Activated T-helper 2 cell treated with anti-CD3 and anti-CD28 coated beads, Interferon-gamma antibody, Interleukin-2, Interleukin-4, amounts not matched to agents 10 μg/mL and 5 μg/mL and 100 μg/mL, durations not matched to agents 14 hours and 24 hours and 36 hours (primary cell): ENCODE data around the gene FBRSL1. TPM values are rescaled to one million over a fixed set of nuclear protein-coding genes. Genes with fewer than 3 reads are reported as not detected.

ENCODE experiments used
- DNase-seq: peaks from one replicate; pipeline ENCODE4 v3.0.0; 2021; ENCODE audit warnings: low spot score
- H3K27ac Mint-ChIP-seq: one replicate; pipeline ENCODE4 v1.8.0; 2021; ENCODE audit warnings: mixed read lengths
- H3K27me3 Mint-ChIP-seq: one replicate; pipeline ENCODE4 v1.8.0; 2021; ENCODE audit warnings: low read depth, mixed read lengths
- H3K36me3 Mint-ChIP-seq: one replicate; pipeline ENCODE4 v1.8.0; 2021; ENCODE audit warnings: low read depth, mixed read lengths
- H3K4me1 Mint-ChIP-seq: one replicate; pipeline ENCODE4 v1.8.0; 2021; ENCODE audit warnings: low read depth, mixed read lengths
- H3K4me3 Mint-ChIP-seq: one replicate; pipeline ENCODE4 v1.8.0; 2021; ENCODE audit warnings: low read depth, mild to moderate bottlenecking, moderate library complexity, mixed read lengths
- H3K9me3 Mint-ChIP-seq: one replicate; pipeline ENCODE4 v1.8.0; 2021; ENCODE audit warnings: mixed read lengths
- intact Hi-C: fragments of 100-400 bp; cut with micrococcal nuclease; formaldehyde crosslinking; loops from one replicate; pipeline ENCODE4 v1.15.1; 2023
- total RNA-seq: library from RNA; stranded (reverse); gene quantifications from 2 replicates; pipeline ENCODE4 v1.2.3, GENCODE V29; 2022

Gene FBRSL1
- total RNA-seq, 1 donor from 2014 or later, result 66.0 TPM

- no peaks in the 10 kb centered on the region for H3K9me3 Mint-ChIP-seq
- H3K4me1 Mint-ChIP-seq, result no peaks in the 10 kb centered on the region
- intact Hi-C loops, result no loop called here
- no peaks in the 10 kb centered on the region for H3K36me3 Mint-ChIP-seq
- H3K4me3 Mint-ChIP-seq, result no peak overlapping the region
- no peak for DNase-seq
- no peaks in the 10 kb centered on the region for H3K27me3 Mint-ChIP-seq
- H3K27ac Mint-ChIP-seq, result no peak overlapping the region
These were observed 58.6 kb downstream of the FBRSL1 start for GRCh38 chr12:132548430-132549058.

DNA sequence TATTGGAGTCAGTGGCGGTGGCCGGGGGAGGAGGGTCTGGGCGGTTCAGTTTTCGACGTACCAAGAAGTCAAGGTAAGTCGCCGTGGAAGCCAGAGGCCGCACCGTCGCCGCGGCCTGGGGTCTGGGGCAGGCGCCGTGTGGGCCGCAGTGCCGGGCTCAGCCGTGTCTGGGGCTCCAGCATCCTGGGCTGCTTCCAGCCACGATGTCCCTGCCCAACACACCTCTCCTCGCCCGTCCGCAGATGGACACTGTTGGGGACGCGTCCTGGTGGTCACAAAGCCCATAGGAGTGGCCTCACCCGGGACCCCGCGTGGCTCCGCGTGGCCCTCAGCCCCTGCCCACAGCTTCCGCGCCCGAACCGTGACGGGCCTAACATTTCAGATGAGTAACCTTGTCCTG is 59.1 kb downstream of the FBRSL1 start:
- Mint-ChIP-seq H3K36me3 (no peaks in the 10 kb centered on the region), H3K4me1 (no peaks in the 10 kb centered on the region), H3K27ac (no peak overlapping the region), H3K9me3 (no peaks in the 10 kb centered on the region), H3K4me3 (no peak overlapping the region), H3K27me3 (no peaks in the 10 kb centered on the region)
- no peak for DNase-seq
- intact Hi-C loops, result no loop called here

- Mint-ChIP-seq H3K9me3 (no peaks in the 10 kb centered on the region), H3K27me3 (no peaks in the 10 kb centered on the region)
- intact Hi-C loops, result no loop called here
These were observed 60.3 kb downstream of the FBRSL1 start for GRCh38 chr12:132550014-132550802.

GRCh38 chr12:132550830-132551640 is 61.1 kb downstream of the FBRSL1 start:
- intact Hi-C loops, result no loop called here
- no peaks in the 10 kb centered on the region for H3K27me3 Mint-ChIP-seq
- no peaks in the 10 kb centered on the region for H3K36me3 Mint-ChIP-seq
- no peak for DNase-seq
- H3K9me3 Mint-ChIP-seq, result no peaks in the 10 kb centered on the region
- no peaks in the 10 kb centered on the region for H3K4me1 Mint-ChIP-seq
- H3K27ac Mint-ChIP-seq, result no peak overlapping the region
- H3K4me3 Mint-ChIP-seq, result no peak overlapping the region

More at GRCh38 chr12:132550014-132550802, 60.3 kb downstream of the FBRSL1 start:
- no peaks in the 10 kb centered on the region for H3K36me3 Mint-ChIP-seq
- H3K27ac Mint-ChIP-seq, result no peak overlapping the region
- H3K4me3 Mint-ChIP-seq, result no peak overlapping the region
- DNase-seq, result no peak
- no peaks in the 10 kb centered on the region for H3K4me1 Mint-ChIP-seq

- Mint-ChIP-seq H3K27ac (no peak overlapping the region), H3K36me3 (no peaks in the 10 kb centered on the region), H3K9me3 (no peaks in the 10 kb centered on the region), H3K4me3 (no peak overlapping the region), H3K27me3 (no peaks in the 10 kb centered on the region), H3K4me1 (no peaks in the 10 kb centered on the region)
- DNase-seq, result no peak
- intact Hi-C loops, result no loop called here
These were observed 61.7 kb downstream of the FBRSL1 start for GRCh38 chr12:132551641-132552031.

- Mint-ChIP-seq H3K4me1 (peaks cover 7% of the 10 kb centered on the region), H3K9me3 (no peaks in the 10 kb centered on the region), H3K36me3 (no peaks in the 10 kb centered on the region), H3K4me3 (no peak overlapping the region), H3K27me3 (peaks cover 6% of the 10 kb centered on the region), H3K27ac (no peak overlapping the region)
- peak; percentile 20 for DNase-seq
- intact Hi-C loops, result no loop called here
These were observed 65.1 kb downstream of the FBRSL1 start for GRCh38 chr12:132554845-132555630.

DNA sequence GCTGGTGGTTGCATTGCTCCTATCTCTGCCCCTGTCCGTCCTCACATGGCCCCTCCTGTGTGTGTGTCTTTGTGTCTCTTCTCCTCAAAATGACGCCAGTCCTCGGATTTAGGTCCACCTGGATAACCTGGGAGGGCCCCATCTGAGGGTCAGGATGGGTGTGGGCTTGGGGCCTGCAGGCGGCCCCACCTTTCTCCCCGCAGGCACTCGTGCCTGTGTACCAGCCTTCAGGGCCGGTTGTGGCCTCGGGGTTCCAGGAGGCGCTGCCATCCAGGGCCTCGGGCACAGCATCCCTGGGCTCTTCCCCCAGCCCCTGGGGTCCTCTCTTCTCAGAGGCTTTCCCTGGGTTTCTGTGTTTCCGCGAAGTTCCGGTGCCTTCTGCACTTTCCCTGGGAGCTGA is 65.7 kb downstream of the FBRSL1 start:
- Mint-ChIP-seq H3K4me1 (peaks cover 7% of the 10 kb centered on the region), H3K27ac (no peak overlapping the region), H3K4me3 (no peak overlapping the region), H3K9me3 (no peaks in the 10 kb centered on the region), H3K27me3 (peaks cover 6% of the 10 kb centered on the region), H3K36me3 (no peaks in the 10 kb centered on the region)
- DNase-seq, result no peak
- intact Hi-C loops, result no loop called here

GRCh38 chr12:132556216-132556615 is 66.3 kb downstream of the FBRSL1 start:
- intact Hi-C loops, result no loop called here
- Mint-ChIP-seq H3K4me1 (peaks cover 8% of the 10 kb centered on the region), H3K27me3 (peaks cover 6% of the 10 kb centered on the region), H3K36me3 (no peaks in the 10 kb centered on the region), H3K4me3 (no peak overlapping the region), H3K27ac (no peak overlapping the region), H3K9me3 (no peaks in the 10 kb centered on the region)
- no peak for DNase-seq

GRCh38 chr12:132556801-132557200 is 66.8 kb downstream of the FBRSL1 start:
- DNase-seq, result no peak
- intact Hi-C loops, result no loop called here
- H3K9me3 Mint-ChIP-seq, result no peaks in the 10 kb centered on the region
- no peak overlapping the region for H3K4me3 Mint-ChIP-seq
- H3K4me1 Mint-ChIP-seq, result peaks cover 8% of the 10 kb centered on the region
- no peak overlapping the region for H3K27ac Mint-ChIP-seq
- H3K27me3 Mint-ChIP-seq, result peaks cover 6% of the 10 kb centered on the region
- H3K36me3 Mint-ChIP-seq, result no peaks in the 10 kb centered on the region

GRCh38 chr12:132557291-132558015 is 67.5 kb downstream of the FBRSL1 start:
- Mint-ChIP-seq H3K9me3 (no peaks in the 10 kb centered on the region), H3K27me3 (peaks cover 6% of the 10 kb centered on the region), H3K4me3 (no peak overlapping the region), H3K4me1 (peaks cover 8% of the 10 kb centered on the region), H3K27ac (no peak overlapping the region), H3K36me3 (no peaks in the 10 kb centered on the region)
- no peak for DNase-seq
- intact Hi-C loops, result no loop called here

DNA sequence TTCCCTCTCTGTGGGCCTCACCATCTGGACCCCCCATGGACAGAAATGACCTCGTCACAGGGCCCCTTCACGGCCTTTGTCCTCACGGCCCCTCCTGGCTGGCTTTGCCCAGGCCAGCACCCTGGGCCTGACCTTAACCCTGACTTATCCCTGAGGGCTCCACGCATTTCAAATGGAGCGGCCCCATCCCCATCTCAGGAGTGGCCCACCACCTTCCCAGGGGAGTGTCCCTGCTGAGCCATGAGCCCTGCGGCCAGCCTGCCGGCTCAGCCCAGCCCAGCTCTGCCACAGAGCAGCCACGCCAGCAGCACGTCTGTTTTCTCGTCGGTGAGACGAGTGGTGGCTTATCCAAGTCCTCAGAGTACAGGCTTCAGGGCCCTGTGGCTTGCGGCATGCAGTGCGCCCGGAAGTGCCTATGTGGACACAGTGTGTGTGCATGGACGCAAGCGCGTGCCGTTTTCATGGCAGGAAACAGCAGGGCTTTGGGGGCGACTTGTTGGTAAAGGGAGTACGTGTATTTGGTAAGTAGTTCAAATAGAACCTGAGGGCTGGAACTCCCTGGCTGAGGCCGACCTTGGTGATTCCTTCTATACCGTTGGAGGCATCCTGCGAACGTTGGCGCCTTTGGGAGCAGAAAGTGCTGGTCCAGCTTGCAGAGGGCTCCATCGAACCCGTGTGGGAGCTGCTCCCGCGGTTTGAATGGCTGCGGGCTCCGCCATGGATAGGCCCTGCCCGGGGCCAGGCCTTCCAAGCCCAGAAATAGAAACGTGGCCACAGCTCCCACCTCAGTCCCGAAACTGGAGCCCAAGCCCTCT is 68.3 kb downstream of the FBRSL1 start:
- Mint-ChIP-seq H3K27me3 (peaks cover 6% of the 10 kb centered on the region), H3K4me1 (peaks cover 8% of the 10 kb centered on the region), H3K9me3 (no peaks in the 10 kb centered on the region), H3K36me3 (no peaks in the 10 kb centered on the region), H3K27ac (no peak overlapping the region), H3K4me3 (peak overlapping the region; percentile 57)
- intact Hi-C loops, result no loop called here
- DNase-seq, result no peak
